Lung (tissue), 12 donors: ENCODE data around the gene FUBP1. TPM values are rescaled to one million over a fixed set of nuclear protein-coding genes. Genes with fewer than 3 reads are reported as not detected.
A peak's percentile ranks its signal among the peaks of the same experiment; 100 is the strongest.

Experiments
- ATAC-seq: fragments of 200-7000 bp; cut with Tn5 transposase; one replicate; pipeline ENCODE4 v1.9.1; 2020; ENCODE audit warnings: moderate number of reproducible peaks; ENCODE audit not compliant: insufficient read depth, low FRiP score
- DNase-seq, 3 donors: peaks; one replicate each; pipeline ENCODE4 v3.0.0-alpha.2; 2013 to 2017
- H3K27ac ChIP-seq, 2 donors: one replicate each; pipeline ENCODE4 v1.5.1; 2013; ENCODE audit warnings: mild to moderate bottlenecking in 2 of 2, moderate library complexity in 2 of 2, control low read depth in 1 of 2, inconsistent platforms in 1 of 2, low read depth in 1 of 2, low read length in 1 of 2
- H3K27me3 ChIP-seq, 3 donors: one replicate each; pipeline ENCODE4 v1.5.1; 2013; ENCODE audit warnings: low read length in 2 of 3; ENCODE audit not compliant: control insufficient read depth in 3 of 3, insufficient read depth in 3 of 3
- H3K36me3 ChIP-seq, 4 donors: one replicate each; pipeline ENCODE4 v1.5.1; 2013; ENCODE audit warnings: low read length in 4 of 4, mild to moderate bottlenecking in 1 of 4, moderate library complexity in 1 of 4; ENCODE audit not compliant: control insufficient read depth in 4 of 4, insufficient read depth in 4 of 4
- H3K4me1 ChIP-seq, 5 donors: one replicate each; pipeline ENCODE4 v1.5.1; 2013; ENCODE audit warnings: low read length in 5 of 5, mild to moderate bottlenecking in 2 of 5, moderate library complexity in 1 of 5; ENCODE audit not compliant: control insufficient read depth in 5 of 5, insufficient read depth in 5 of 5
- H3K4me3 ChIP-seq: one replicate; pipeline ENCODE4 v1.5.1; 2013; ENCODE audit warnings: mild to moderate bottlenecking, control low read depth, moderate library complexity
- H3K9ac ChIP-seq, 2 donors: one replicate each; pipeline ENCODE4 v1.5.1; 2013; ENCODE audit warnings: low read length in 2 of 2, control low read depth in 1 of 2; ENCODE audit not compliant: insufficient read depth in 1 of 2
- H3K9me3 ChIP-seq, 4 donors: one replicate each; pipeline ENCODE4 v1.5.1; 2013; ENCODE audit warnings: low read length in 3 of 4, mild to moderate bottlenecking in 1 of 4, moderate library complexity in 1 of 4; ENCODE audit not compliant: control insufficient read depth in 4 of 4, insufficient read depth in 3 of 4
- CTCF ChIP-seq: IDR thresholded peaks from 2 replicates; pipeline ENCODE4 v1.5.1; 2012; ENCODE audit warnings: mild to moderate bottlenecking; ENCODE audit errors: control extremely low read depth, extremely low read depth
- WGBS, 2 donors: extraction: QIAGEN DNeasy Blood & Tissue Kit; methylation state at CpG; one replicate each; pipeline ENCODE4 v1.1.7; 2013; 5-methylcytosine and 5-hydroxymethylcytosine counted together
- polyA plus RNA-seq, 2 donors: library from polyadenylated mRNA; stranded (reverse); fragments of 200-250 nt; gene quantifications; one replicate each; pipeline ENCODE4 v1.2.1, GENCODE V29; 2013
- total RNA-seq, 2 donors: library from RNA; depleted of rRNA in 1 of 2; stranded (reverse); fragments of >200 nt in 1 of 2; gene quantifications; one replicate each; pipeline ENCODE4 v1.2.1, GENCODE V29; 2014 to 2021
- donor health status: control.
- donor health status: control.
- donor health status: Bipolar disorder and iron deficiency.
- donor health status: healthy.
- donor health status: DM: yes; HTN: yes; CAD: no.

Gene FUBP1
- total and polyA plus RNA-seq, 4 donors: 39.1 to 324 (median 70.5) TPM

- no peak for TF ChIP-seq CTCF
- DNase-seq: no peak
- no peak for ATAC-seq
- H3K9me3 ChIP-seq: no peaks in the 10 kb centered on the region
- WGBS, 2 donors: 83 to 92% methylated on average over 4 of the region's 4 CpGs
- H3K27me3 ChIP-seq: no peaks in the 10 kb centered on the region
- H3K9ac ChIP-seq: no peak overlapping the region
- H3K4me3 ChIP-seq: no peak overlapping the region
- H3K27ac ChIP-seq: no peak overlapping the region
- peaks cover 0 to 26% (median 0%) of the 10 kb centered on the region in 5 donors for H3K4me1 ChIP-seq
- H3K36me3 ChIP-seq: no peaks in the 10 kb centered on the region
Observed at GRCh38 chr1:78007677-78008341, 28.9 kb upstream of the FUBP1 start.

GRCh38 chr1:78006521-78006920 is 27.6 kb upstream of the FUBP1 start:
- no peaks in the 10 kb centered on the region for H3K9me3 ChIP-seq
- H3K4me3 ChIP-seq: no peak overlapping the region
- peaks cover 0 to 26% (median 0%) of the 10 kb centered on the region in 5 donors for H3K4me1 ChIP-seq
- no peaks in the 10 kb centered on the region for H3K27me3 ChIP-seq
- H3K36me3 ChIP-seq: no peaks in the 10 kb centered on the region
- peak overlapping the region in 1 of 2 donors; percentile 100 for H3K9ac ChIP-seq
- DNase-seq: peak in 1 of 3 donors; percentile 42
- H3K27ac ChIP-seq: peak overlapping the region in 1 of 2 donors; percentile 45
- no peak for ATAC-seq
- no peak for TF ChIP-seq CTCF

- no peaks in the 10 kb centered on the region for H3K27me3 ChIP-seq
- peak overlapping the region; percentile 41 to 100 for H3K9ac ChIP-seq
- no peaks in the 10 kb centered on the region for H3K36me3 ChIP-seq
- H3K4me3 ChIP-seq: no peak overlapping the region
- ATAC-seq: no peak
- no peaks in the 10 kb centered on the region for H3K9me3 ChIP-seq
- H3K4me1 ChIP-seq: peaks cover 0 to 26% (median 0%) of the 10 kb centered on the region in 5 donors
- DNase-seq: peak; percentile 77 to 98 (median 98)
- peak overlapping the region in 1 of 2 donors; percentile 45 for H3K27ac ChIP-seq
- WGBS, 2 donors: 3 to 5% methylated on average over 1 of the region's 1 CpG
- TF ChIP-seq CTCF: no peak
Observed at GRCh38 chr1:78005755-78006154, 26.9 kb upstream of the FUBP1 start.

- Histone ChIP-seq H3K4me3 (no peak overlapping the region), H3K9ac (peak overlapping the region; percentile 41 to 100), H3K4me1 (peaks cover 0 to 26% (median 0%) of the 10 kb centered on the region in 5 donors), H3K36me3 (no peaks in the 10 kb centered on the region), H3K9me3 (no peaks in the 10 kb centered on the region), H3K27ac (peak overlapping the region in 1 of 2 donors; percentile 91), H3K27me3 (no peaks in the 10 kb centered on the region)
- no peak for DNase-seq
- ATAC-seq: no peak
- 0 to 6% methylated on average over 1 of the region's 1 CpG for WGBS, 2 donors
- TF ChIP-seq CTCF: no peak
Observed at GRCh38 chr1:78005448-78005722, 26.5 kb upstream of the FUBP1 start.
